Testis (tissue), 2 donors: ENCODE measurements around the gene PTGES3L.

ENCODE experiments used
- CTCF ChIP-seq, 3 experiments: fragments of 450-650 bp in 2 of 3; fragments of 200-600 bp in 1 of 3; sonication (generic) in 1 of 3; IDR thresholded peaks; one replicate each; pipeline ENCODE4 v1.5.1; 2016 to 2019; ENCODE audit warnings: antibody characterized with exemption in 3 of 3, mild to moderate bottlenecking in 2 of 3, moderate library complexity in 1 of 3
- POLR2A ChIP-seq: fragments of 450-650 bp; IDR thresholded peaks from one replicate; pipeline ENCODE4 v1.6.1; 2017; ENCODE audit warnings: antibody characterized with exemption, mild to moderate bottlenecking, moderate library complexity

GRCh38 chr17:43016216-43016615 lies 36.3 kb upstream of the PTGES3L start:
- no peak for TF ChIP-seq CTCF (IDR thresholded peaks at IDR 0.05)
- no peak for TF ChIP-seq POLR2A
